Measurements from ENCODE around the gene EVPL.

GRCh38 chr17:76032780-76033108, 5.6 kb upstream of the EVPL start:
- TF ChIP-seq, protein P1, sequence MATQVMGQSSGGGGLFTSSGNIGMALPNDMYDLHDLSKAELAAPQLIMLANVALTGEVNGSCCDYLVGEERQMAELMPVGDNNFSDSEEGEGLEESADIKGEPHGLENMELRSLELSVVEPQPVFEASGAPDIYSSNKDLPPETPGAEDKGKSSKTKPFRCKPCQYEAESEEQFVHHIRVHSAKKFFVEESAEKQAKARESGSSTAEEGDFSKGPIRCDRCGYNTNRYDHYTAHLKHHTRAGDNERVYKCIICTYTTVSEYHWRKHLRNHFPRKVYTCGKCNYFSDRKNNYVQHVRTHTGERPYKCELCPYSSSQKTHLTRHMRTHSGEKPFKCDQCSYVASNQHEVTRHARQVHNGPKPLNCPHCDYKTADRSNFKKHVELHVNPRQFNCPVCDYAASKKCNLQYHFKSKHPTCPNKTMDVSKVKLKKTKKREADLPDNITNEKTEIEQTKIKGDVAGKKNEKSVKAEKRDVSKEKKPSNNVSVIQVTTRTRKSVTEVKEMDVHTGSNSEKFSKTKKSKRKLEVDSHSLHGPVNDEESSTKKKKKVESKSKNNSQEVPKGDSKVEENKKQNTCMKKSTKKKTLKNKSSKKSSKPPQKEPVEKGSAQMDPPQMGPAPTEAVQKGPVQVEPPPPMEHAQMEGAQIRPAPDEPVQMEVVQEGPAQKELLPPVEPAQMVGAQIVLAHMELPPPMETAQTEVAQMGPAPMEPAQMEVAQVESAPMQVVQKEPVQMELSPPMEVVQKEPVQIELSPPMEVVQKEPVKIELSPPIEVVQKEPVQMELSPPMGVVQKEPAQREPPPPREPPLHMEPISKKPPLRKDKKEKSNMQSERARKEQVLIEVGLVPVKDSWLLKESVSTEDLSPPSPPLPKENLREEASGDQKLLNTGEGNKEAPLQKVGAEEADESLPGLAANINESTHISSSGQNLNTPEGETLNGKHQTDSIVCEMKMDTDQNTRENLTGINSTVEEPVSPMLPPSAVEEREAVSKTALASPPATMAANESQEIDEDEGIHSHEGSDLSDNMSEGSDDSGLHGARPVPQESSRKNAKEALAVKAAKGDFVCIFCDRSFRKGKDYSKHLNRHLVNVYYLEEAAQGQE (IDR thresholded peaks at IDR 0.05; ENCODE audit: insufficient read depth in 1 of 2, low read depth in 2 of 2, low read length in 2 of 2): no peak
- TF ChIP-seq POLR2AphosphoS5 (IDR thresholded peaks at IDR 0.05; ENCODE audit: low read depth, low read length): no peak
